LHCN-M2 (cell line): ENCODE results near the gene SLC30A9. TPM values are rescaled to one million over a fixed set of nuclear protein-coding genes. Genes with fewer than 3 reads are reported as not detected.
A peak's percentile ranks its signal among the peaks of the same experiment; 100 is the strongest.

ENCODE experiments used
- DNase-seq: peaks from one replicate; pipeline ENCODE4 v3.0.0-alpha.2; 2012; ENCODE audit warnings: low read depth
- total RNA-seq: library from RNA; depleted of rRNA; stranded (reverse); fragments of >200 nt; gene quantifications from 2 replicates; pipeline ENCODE4 v1.2.3, GENCODE V29; 2014

Gene SLC30A9
- total RNA-seq, 1 experiment from 2014 or later: 77.7 TPM

DNA sequence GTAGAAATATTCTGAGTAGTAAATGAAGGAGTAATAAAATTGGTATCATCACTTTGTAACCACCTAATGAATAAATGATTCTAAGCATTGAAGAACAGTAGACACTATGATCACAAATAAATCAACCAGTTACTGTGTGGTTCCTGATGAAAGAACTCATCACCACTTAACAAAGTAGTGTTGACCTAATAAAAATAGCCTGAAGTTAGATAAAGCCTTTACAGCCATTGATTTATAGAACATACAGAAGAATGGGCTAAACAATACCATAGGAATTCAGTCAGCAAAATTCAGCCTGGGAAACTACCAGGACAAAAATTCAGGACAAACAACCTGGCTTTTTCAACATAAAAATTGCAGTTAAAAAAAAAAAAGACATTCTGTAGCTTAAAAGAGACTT is 9.0 kb downstream of the SLC30A9 start:
- no peak for DNase-seq

DNA sequence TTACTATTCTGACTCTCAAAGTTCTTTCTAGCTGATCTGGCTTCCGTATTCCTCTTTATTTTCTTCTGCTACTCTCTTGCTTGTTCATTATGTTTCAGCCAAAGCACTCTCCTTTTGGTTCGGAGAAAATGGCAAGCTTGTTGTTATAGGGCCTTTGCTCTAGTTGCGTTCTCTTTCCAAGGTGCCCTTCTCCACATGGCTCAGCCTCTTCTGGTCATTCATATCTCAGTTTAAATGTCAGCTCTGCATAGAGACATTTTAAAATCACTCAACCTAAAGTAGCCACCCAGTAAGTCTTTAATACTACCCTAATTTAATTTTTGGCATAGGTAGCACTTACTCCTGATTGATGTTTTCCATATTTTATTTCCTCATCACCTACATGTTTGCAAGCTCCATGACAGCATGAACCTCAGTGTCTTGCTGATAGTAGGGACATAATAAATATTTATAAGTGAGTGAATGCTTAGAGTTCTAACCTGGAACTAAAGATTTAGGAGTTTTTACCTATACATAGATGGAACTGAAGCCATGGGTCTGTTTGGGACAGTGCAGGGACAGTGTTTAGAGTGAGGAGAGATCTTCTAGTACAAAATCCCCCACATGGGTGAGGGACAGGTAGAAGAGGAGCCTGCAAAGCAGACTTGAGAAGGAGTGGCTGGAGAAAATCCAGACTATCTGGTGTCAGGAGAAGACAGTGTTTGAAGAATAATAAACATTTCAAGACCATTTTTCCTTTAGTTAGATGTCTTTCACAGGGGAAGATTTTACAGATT is 17.9 kb downstream of the SLC30A9 start:
- no peak for DNase-seq

DNA sequence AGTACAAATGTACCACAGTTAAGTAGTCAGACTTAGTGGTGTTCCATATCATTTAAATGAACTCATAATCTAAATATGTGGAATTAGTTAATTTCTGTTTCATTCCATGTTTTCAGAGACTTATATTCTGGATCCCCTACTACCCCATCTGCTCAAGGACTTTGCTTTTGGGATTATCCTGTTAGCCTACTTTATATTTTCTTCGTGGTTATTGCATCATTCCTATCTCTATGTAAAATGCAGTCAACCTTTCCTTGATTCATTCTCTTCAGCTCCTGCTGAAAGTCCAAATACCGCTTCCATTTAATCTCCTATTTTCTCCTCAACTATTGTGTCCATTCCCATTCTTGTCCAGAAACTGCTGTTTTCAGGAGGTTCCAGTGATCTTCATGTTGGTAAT is 25.1 kb downstream of the SLC30A9 start:
- DNase-seq: no peak

DNA sequence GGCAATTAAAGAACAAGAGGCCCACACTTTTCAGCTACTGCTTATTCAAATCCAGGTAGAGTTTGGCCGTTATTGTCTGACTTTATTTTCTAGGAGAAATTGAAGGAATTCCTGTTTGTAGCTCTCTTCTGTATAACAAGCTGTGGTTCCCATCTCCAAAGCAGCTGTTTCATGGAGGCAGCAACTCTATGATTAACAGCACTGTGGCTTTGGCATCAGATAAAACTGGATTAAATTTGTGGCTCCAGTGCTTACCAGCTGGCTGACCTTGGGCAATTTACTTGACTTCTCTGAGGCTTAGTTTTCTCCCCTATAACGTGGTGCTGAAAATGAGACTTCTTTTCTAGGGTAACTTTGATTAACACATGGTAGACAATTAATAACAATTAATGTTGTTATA is 28.1 kb downstream of the SLC30A9 start:
- peak; percentile 87 for DNase-seq

DNA sequence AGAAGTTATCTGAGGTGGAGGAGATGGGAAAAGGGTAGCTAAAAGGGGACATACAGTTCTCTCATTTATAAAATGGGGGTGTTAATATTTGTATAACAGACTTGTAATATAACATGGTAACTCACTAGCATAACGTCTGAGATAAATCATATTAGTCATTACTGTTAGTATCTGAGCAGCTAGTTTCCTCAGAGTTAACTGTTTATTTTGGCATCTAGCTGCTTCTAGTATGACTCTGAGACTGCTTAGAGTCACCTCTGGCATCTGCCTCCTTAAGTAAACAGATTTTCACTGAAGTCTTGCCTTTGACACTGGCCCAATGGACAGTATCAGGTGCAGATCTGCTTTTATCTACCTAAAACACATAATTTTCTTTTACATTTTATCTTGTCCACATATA is 58.1 kb downstream of the SLC30A9 start:
- peak; percentile 75 for DNase-seq

DNA sequence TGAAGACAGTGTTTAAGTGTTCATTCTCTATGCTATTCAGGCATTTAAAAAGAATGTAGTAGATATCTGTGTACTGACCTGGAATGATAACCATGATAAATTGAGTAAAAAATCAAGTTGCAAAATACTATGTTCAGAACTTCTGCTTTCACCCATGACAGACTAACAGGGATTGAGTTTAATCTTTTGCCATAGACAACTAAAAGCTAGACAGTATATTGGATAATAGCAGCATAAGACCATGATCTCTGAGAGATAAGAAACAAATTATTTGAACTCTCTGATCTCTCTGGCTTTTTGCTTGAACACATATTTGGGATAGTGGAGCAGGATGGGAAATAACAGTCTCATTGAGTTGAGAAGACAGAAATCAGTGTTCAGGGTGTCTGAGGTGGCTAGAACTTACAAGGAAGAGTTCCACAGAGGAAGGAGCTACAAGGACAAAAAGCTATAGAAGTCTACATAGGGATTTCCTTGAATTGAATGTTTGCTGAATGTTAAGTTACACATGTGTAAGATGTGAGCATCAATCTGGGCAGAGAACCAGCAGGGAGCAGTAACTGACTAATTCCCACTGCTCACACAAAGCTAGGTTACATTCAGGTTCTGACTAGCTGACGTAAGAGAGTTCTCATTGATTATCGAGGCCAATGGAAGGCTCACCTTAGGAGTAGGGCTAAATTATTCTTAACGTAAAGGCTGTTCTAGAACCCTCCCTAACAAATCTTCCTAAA is 60.4 kb downstream of the SLC30A9 start:
- no peak for DNase-seq

DNA sequence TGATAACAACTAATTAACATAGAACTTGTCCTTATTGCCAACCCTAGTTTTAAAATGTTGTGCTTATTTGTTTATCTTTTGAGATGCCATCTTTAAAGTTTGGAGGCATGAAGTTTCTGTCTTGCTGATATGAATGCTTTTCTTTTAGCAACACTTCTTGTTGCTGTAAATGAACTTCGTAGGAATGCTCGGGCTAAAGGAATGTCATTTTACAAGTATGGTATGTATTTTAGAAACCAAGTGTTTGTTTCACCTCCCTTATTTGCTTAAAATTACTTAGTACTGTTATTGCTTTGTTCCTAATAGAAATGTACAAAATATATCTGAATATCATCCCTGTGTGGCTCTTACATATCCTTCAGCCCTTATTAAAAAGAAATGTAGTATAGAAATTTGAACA is 76.1 kb downstream of the SLC30A9 start:
- no peak for DNase-seq

DNA sequence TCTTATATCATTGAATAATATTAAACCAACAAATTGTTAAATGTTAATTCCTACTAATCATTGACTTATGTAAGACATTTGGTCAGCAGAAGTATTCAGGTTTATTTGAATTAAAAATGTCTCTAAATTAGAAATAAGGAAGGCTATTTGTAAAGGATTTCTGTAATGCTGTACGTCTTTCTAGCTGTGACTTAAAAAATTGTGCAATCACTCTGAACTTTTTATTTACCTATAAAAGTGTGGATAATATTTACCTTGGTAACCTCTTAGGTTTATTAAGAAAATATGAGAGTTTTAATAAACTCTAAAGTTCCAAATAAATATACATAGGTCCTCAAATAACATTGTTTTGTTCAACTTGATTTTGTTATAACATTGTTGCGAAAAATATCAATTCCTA is 76.9 kb downstream of the SLC30A9 start:
- DNase-seq: no peak

DNA sequence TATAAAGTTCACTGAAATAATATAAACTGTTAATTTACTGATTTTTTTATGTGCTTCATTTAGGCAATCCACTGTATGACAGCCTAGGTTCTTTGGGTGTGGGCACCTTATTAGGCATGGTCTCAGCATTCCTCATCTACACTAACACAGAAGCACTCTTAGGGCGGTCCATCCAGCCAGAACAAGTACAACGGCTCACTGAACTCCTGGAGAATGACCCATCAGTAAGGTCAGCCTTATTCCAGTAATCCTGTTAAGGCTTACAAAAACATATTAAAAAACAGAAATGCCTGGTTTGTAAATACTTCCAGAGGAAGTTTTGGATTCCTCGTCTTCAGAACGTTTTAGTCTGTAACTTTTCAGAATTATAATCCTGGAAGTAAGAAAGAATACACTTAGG is 80.1 kb downstream of the SLC30A9 start:
- no peak for DNase-seq

DNA sequence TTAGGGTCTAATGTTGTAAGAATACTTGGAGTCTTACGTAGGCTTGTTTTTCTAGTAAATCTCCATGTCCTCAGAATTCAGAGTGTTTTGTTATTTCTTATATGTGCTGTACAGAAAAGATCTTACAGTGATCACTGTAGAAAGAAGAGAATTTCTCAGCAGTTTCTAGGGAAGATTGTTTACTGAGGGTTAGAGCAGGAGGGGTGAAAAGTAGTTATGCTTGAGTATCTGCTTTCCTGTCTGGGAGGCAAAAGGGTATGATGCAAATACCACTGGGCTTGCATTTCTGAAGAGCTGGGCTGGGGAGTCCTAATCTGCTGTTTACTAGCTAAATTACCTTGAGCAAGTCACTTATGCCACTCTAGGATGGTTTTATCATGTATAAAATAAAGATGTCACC is 84.0 kb downstream of the SLC30A9 start:
- no peak for DNase-seq

DNA sequence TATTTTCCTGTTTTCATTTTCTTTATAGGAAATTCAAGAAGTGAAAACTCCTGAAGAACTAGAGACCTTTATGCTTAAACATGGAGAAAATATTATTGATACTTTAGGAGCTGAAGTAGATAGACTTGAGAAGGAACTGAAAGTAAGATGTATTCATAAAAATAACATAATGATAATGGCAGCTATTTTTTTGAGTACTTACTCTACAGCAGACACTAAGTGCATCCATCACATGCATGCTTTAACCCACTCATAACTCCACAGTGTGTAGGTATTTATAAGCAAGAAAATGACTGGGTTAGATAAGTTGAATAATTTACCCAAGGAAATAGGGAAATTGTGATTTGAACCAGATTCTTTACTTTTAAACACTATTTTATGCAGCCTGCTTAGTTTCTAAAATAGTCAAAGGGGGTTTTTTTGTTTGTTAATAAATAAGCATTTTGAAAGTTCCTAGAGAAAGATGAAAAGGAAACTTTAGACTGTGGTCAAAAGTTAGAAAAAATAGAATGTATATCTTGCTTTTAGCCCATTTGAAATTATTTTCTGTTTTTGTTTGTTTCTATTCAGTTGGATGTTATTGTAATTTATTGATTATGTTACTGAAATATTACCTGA is 88.0 kb downstream of the SLC30A9 start:
- no peak for DNase-seq

DNA sequence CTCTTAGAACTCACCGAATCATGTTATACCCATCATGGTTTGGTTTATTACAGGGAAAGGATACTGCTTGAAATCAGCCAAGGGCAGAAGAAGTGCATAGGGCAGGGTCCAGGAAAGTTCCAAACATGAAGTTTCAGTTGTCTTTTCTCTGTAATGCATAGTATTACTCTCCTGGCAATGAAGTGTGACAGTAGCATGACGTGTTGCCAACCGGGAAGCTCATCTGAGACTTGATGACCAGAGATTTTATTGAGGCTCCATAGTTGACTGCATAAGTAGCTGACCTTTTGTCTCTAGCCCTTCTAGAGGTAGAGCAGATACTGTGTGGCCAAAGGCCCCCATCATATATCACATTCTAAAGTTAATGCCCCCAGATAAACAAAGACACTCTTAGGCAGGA is 90.0 kb downstream of the SLC30A9 start:
- DNase-seq: no peak

DNA sequence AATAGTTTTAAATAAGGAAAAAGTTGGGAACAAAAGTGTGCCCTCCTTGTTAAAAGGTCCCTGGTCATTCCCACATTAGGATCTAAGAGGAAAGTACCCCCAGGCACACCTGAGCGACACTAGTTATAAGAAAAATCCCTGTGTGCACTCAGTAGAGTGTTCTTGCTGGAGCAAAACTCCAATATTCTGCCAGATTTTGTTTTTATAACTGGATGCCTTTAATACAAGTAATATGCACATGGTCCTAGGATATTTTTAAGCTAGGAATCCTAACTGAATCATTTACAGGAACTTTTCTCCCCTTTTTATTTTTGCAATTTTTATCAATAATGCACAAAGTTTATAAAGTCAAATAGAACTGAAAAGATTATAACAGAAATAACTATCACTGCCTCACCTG is 93.5 kb downstream of the SLC30A9 start:
- peak; percentile 9 for DNase-seq

DNA sequence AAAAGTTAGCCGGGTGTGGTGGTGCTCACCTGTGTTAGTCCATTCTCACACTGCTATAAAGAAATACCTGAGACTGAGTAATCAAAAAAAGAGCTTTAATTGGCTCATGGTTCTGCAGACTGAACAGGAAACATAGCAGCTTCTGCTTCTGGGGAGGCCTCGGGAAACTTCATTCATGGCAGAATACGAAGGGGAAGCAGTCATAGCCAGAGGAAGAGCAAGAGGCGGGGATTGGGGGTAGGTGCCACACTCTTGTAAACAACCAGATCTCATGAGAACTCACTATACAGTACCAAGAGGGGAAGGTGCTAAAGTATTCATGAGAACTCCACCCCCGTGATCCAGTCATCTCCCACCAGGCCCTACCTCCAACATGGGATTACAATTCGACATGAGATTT is 98.1 kb downstream of the SLC30A9 start:
- DNase-seq: no peak

DNA sequence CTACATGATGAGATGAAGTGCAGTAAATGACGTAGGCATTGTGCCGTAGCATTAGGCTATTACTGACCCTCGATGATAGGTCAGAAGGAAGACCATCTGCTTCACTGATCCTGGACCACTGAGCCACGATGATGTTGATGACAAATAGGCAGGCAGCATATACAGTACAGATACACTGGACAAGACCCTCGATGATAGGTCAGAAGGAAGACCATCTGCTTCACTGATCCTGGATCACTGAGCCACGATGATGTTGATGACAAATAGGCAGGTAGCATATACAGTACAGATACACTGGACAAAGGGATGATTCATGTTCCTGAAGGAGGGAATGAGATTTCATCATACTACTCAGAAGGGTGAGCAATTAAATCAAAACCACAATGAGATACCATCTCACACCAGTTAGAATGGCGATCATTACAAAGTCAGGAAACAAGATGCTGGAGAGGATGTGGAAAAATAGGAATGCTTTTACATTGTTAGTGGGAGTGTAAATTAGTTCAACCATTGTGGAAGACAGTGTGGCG is 111.2 kb downstream of the SLC30A9 start:
- peak; percentile 29 for DNase-seq

DNA sequence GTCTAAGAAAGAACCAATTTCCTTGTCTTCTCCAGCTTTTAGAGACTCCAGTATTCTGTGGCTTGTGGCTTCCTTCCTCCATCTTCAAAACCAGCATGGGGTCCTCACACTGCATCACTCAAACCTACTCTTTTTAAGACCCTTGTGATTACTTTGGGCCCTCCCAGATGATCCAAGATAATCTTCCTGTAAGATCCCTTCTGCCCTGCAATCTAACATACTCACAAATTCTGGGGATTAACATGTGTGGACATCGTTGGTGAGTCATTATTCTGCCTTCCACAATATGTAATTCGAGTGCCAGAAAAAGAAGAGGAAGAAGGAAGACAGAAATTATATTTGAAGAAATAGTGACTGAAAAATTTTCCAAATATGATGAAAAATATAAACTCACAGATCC is 114.2 kb downstream of the SLC30A9 start:
- peak; percentile 59 for DNase-seq

DNA sequence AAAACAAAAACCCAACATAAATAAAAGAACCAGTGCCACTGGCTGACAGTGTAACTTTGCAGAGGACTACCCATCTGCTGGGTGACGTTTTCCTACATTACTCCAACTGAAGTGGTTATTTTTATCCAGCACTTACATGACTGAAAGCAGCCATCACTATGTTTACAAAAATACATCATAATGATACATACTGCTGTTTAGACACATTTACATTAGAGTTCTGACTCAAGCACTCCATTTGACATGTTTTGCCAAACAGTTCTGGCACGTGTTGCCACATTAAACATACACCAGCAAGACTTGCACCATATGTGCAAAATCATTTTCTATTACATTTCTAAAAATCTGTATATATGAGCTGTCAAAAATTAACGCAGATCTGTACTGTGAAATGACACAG is 122.5 kb downstream of the SLC30A9 start:
- no peak for DNase-seq

DNA sequence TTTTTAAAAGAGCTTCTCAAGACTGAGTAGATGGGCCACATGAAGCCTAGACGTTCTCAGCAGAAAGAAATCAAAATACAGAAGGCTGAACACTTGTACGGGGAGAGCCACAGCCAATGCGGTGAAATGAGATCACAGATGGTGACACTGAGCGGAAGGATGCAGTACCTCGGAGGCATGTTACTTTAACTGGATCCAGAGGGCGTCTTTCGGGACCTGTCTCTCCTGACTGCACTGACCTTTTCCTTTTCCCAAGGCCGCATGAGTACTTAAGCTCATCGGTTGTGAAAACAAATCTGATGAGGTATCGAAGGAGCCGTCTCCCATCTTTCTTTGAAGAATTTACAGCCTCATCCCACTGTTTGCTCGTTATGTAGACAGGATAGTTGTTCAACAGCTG is 129.6 kb downstream of the SLC30A9 start:
- DNase-seq: no peak

DNA sequence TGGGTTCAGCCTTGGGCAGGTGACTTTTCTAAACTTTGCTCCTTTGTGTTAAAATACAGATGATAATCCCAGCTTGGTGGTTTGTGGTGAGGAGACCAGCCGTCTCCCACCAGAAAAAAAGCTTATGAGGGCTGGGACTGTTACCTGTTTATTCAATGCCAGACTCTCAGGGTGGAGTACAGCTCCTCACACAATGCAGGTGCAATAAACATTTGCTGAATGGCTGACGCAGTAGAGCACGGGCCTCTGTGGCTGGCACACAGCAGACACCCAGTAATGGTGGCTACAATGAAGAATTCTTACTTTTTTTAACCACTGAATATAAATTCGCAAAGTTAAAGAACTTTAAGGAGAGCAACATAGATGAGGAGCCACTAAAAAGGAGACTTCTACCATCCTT is 131.9 kb downstream of the SLC30A9 start:
- no peak for DNase-seq

DNA sequence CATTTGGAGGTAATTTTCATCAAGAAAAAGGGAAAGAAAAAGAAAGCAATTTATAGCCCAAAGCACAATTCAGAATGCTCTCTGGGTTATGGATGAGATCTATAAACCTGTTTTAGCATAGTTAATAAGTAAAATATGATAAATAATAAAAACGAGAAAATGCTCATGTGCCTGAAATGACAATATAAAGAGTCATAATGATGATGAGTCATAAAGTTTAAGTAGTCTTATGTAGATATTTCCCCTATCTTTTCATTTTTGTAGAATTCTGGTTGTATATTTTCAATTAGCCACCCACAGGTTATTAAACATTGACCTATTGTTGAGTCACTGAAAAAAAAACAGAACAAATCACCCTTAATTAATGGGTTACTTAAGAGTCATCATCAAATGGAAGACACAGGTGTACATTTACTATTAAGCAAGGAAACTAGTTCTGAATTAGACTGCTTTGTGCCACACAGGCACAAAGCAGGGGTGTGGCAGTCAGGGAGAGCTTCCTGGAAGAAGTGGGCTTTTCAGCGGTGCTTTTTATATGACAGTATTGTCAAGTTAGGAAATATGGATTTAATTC is 132.8 kb downstream of the SLC30A9 start:
- DNase-seq: no peak

DNA sequence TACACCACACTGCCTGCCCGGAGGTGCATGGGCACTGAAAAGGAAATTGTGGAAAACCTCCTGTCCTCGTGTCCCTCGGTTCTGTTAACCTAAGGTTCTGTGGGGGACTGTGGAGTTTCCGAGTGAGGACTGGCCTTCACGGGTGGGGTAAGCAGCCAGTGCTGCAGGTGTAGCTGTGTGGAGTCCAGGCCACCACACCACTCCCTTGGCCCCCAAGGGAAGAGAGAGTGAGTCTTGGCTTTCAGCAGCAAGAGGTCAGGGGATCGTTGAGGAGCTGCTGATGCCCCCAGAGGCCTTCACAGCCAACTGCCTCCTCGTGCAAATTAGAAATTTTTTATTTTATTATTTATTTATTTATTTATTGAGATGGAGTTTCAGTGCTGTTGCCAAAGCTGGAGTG is 141.8 kb downstream of the SLC30A9 start:
- no peak for DNase-seq

DNA sequence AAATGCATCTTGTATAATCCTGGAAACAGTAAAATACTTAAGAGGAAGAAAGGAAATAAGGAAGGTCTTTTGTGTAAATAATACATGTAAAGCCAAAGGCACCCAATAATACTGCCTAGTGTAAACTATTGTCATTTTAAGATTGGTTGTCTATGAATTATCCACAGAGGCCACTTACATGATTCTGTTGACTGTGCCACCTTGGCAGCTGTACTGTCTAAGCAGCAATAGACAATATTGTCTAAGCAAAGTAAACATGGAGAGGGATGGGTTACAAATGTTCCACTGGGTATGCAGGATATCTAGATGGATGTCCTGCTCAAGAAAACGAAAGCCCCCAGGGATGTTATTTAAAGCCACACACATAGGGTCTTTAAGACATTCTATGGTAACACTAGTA is 142.7 kb downstream of the SLC30A9 start:
- DNase-seq: no peak
